GM18508 (cell line): Measurements from ENCODE around the gene ANGEL1.

Source experiments
- ATAC-seq: cut with Tn5 transposase; IDR thresholded peaks from one replicate; pipeline ENCODE4 v1.9.1; 2021; ENCODE audit warnings: moderate number of reproducible peaks; ENCODE audit not compliant: insufficient read depth, unreplicated experiment

The ANGEL1 gene

DNA sequence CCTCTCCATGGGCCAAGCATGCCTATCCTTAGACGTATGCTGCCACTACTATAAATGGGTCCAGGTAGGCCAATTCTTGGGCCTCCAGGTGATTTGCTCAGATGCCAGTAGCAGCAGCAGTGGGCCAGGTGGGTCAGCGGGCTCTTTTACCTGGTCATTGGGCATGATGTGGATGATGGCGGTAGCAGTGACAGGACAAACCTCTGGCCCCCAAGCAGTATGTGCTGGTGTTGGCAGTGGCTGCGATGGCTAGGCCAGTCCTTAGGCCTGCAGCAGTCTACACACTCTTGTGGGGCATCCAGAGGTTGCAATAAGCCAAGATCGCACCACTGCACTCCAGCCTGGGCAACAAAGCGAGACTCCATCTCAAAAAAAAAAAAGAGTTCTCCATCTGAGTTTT lies 70.5 kb downstream of the ANGEL1 start:
- no peak for ATAC-seq

DNA sequence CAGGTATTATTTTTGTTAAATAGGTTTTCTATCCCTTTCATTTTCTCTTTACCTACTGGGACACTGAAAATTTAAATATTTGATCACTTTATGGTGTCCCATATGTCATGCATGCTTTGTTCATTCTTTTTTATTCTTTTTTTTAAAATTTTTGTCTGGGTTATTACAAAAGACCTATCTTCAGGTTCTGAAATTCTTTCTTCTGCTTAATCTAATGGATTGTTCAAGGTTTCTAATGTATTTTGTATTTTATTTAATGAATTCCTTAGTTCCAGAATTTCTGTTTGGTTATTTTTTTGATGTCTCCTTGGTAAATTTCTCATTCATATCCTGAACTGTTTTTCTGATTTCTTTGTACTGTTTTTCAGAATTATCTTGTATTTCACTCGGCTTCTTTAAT lies 71.6 kb downstream of the ANGEL1 start:
- no peak for ATAC-seq
